ENCODE measurements around the gene SNX25. TPM values are rescaled to one million over a fixed set of nuclear protein-coding genes. Genes with fewer than 3 reads are reported as not detected.

Gene SNX25
- total RNA-seq, 6 donors from 2014 or later: 62.9 to 178 (median 123) TPM

GRCh38 chr4:185378264-185378663 is 168.9 kb downstream of the SNX25 start:
- no peaks in the 10 kb centered on the region for H3K9me3 ChIP-seq
- no peaks in the 10 kb centered on the region for H3K36me3 ChIP-seq
- no peaks in the 10 kb centered on the region for H3K27me3 ChIP-seq
- H3K4me3 ChIP-seq: no peak overlapping the region
- 88 to 98% methylated on average over 6 of the region's 6 CpGs for WGBS, 2 donors
- no peak overlapping the region for H3K27ac ChIP-seq
- H3K4me1 ChIP-seq: no peaks in the 10 kb centered on the region
- TF ChIP-seq POLR2AphosphoS5 (IDR thresholded peaks at IDR 0.05) (no peak), POLR2A (IDR thresholded peaks at IDR 0.05) (no peak), CTCF (IDR thresholded peaks at IDR 0.05) (no peak), EP300 (IDR thresholded peaks at IDR 0.05) (no peak)
- ATAC-seq (ENCODE audit: low FRiP score in 2 of 2) (no peak), DNase-seq (no peak)

GRCh38 chr4:185379326-185380295 is 170.2 kb downstream of the SNX25 start:
- no peak for ATAC-seq (ENCODE audit: low FRiP score in 2 of 2)
- H3K9me3 ChIP-seq: no peaks in the 10 kb centered on the region
- H3K4me1 ChIP-seq: no peaks in the 10 kb centered on the region
- TF ChIP-seq EP300 (IDR thresholded peaks at IDR 0.05): no peak
- TF ChIP-seq CTCF (IDR thresholded peaks at IDR 0.05): no peak
- TF ChIP-seq POLR2A (IDR thresholded peaks at IDR 0.05): no peak
- TF ChIP-seq POLR2AphosphoS5 (IDR thresholded peaks at IDR 0.05): no peak
- 94 to 97% methylated on average over 13 of the region's 13 CpGs for WGBS, 2 donors
- no peak overlapping the region for H3K4me3 ChIP-seq
- H3K27me3 ChIP-seq: no peaks in the 10 kb centered on the region
- H3K36me3 ChIP-seq: no peaks in the 10 kb centered on the region
- no peak for DNase-seq
- no peak overlapping the region for H3K27ac ChIP-seq

GRCh38 chr4:185380320-185380719 is 170.9 kb downstream of the SNX25 start:
- Histone ChIP-seq H3K4me3 (no peak overlapping the region), H3K27me3 (no peaks in the 10 kb centered on the region), H3K27ac (no peak overlapping the region), H3K4me1 (no peaks in the 10 kb centered on the region), H3K9me3 (no peaks in the 10 kb centered on the region), H3K36me3 (no peaks in the 10 kb centered on the region)
- TF ChIP-seq POLR2A (IDR thresholded peaks at IDR 0.05) (no peak), EP300 (IDR thresholded peaks at IDR 0.05) (no peak)
- 88 to 94% methylated on average over 1 of the region's 1 CpG for WGBS, 2 donors
- no peak for ATAC-seq (ENCODE audit: low FRiP score in 2 of 2)
- DNase-seq: no peak

- H3K27ac ChIP-seq: no peak overlapping the region
- no peak for DNase-seq
- ATAC-seq (ENCODE audit: low FRiP score in 2 of 2): no peak
- no peaks in the 10 kb centered on the region for H3K4me1 ChIP-seq
- no peaks in the 10 kb centered on the region for H3K36me3 ChIP-seq
- 47 to 51% methylated on average over 4 of the region's 4 CpGs for WGBS, 2 donors
- no peaks in the 10 kb centered on the region for H3K27me3 ChIP-seq
- TF ChIP-seq POLR2A (IDR thresholded peaks at IDR 0.05) (no peak), POLR2AphosphoS5 (IDR thresholded peaks at IDR 0.05) (no peak), EP300 (IDR thresholded peaks at IDR 0.05) (no peak), CTCF (IDR thresholded peaks at IDR 0.05) (no peak)
- H3K4me3 ChIP-seq: no peak overlapping the region
- H3K9me3 ChIP-seq: no peaks in the 10 kb centered on the region
These were observed 172.1 kb downstream of the SNX25 start for GRCh38 chr4:185381288-185382196.

GRCh38 chr4:185382754-185383153 is 173.4 kb downstream of the SNX25 start:
- H3K36me3 ChIP-seq: no peaks in the 10 kb centered on the region
- DNase-seq (no peak), ATAC-seq (ENCODE audit: low FRiP score in 2 of 2) (no peak)
- no peak for TF ChIP-seq POLR2A (IDR thresholded peaks at IDR 0.05)
- TF ChIP-seq CTCF (IDR thresholded peaks at IDR 0.05): no peak
- no peak for TF ChIP-seq EP300 (IDR thresholded peaks at IDR 0.05)
- TF ChIP-seq POLR2AphosphoS5 (IDR thresholded peaks at IDR 0.05): no peak
- H3K9me3 ChIP-seq: no peaks in the 10 kb centered on the region
- H3K27ac ChIP-seq: no peak overlapping the region
- H3K4me3 ChIP-seq: no peak overlapping the region
- no peaks in the 10 kb centered on the region for H3K4me1 ChIP-seq
- no peaks in the 10 kb centered on the region for H3K27me3 ChIP-seq
